ENCODE data around the gene TARS1. TPM values are rescaled to one million over a fixed set of nuclear protein-coding genes. Genes with fewer than 3 reads are reported as not detected.
"Not testable (repeated sequence)": the region's sequence is repeated elsewhere in the genome, so short reads cannot be mapped to it uniquely, and the experiment has no call there.

Gene TARS1
- total RNA-seq, 6 experiments from 2014 or later: 163 to 199 (median 179) TPM

DNA sequence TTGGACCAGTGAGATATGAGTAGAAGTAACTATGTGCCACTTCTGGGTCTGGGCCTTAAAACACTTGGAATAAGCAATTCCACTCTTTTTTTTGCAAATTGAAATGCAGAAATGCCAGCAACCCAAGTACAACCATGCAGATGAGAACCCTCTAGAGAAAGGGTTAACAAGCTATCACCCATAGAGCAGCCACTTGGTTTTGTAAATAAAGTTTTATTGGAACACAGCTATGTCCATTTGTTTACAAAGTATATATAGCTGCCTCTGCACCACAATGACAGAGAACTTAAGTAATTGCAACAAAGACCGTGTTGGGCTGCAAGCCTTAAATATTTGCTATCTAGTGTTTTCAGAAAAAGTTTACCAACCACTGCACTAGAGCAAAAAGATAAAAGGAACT is 9.8 kb upstream of the TARS1 start:
- Mint-ChIP-seq H3K4me3 (no peak overlapping the region), H3K9me3 (peaks cover 9% of the 10 kb centered on the region; the same call in 1 of the 2 replicates), H3K27ac (no peak overlapping the region), H3K36me3 (ENCODE audit: low read depth) (peaks cover 7% of the 10 kb centered on the region), H3K27me3 (ENCODE audit: insufficient read depth) (peaks cover 2% of the 10 kb centered on the region), H3K4me1 (ENCODE audit: low read depth) (peaks cover 24% of the 10 kb centered on the region)
- TF ChIP-seq, protein P1, sequence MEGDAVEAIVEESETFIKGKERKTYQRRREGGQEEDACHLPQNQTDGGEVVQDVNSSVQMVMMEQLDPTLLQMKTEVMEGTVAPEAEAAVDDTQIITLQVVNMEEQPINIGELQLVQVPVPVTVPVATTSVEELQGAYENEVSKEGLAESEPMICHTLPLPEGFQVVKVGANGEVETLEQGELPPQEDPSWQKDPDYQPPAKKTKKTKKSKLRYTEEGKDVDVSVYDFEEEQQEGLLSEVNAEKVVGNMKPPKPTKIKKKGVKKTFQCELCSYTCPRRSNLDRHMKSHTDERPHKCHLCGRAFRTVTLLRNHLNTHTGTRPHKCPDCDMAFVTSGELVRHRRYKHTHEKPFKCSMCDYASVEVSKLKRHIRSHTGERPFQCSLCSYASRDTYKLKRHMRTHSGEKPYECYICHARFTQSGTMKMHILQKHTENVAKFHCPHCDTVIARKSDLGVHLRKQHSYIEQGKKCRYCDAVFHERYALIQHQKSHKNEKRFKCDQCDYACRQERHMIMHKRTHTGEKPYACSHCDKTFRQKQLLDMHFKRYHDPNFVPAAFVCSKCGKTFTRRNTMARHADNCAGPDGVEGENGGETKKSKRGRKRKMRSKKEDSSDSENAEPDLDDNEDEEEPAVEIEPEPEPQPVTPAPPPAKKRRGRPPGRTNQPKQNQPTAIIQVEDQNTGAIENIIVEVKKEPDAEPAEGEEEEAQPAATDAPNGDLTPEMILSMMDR (IDR thresholded peaks at IDR 0.05): no peak
- DNase-seq: no peak

- DNase-seq: no peak
- Mint-ChIP-seq H3K4me1 (ENCODE audit: low read depth) (peaks cover 18% of the 10 kb centered on the region), H3K9me3 (peaks cover 9% of the 10 kb centered on the region; the same call in 1 of the 2 replicates), H3K27me3 (ENCODE audit: insufficient read depth) (peaks cover 2% of the 10 kb centered on the region), H3K4me3 (no peak overlapping the region), H3K36me3 (ENCODE audit: low read depth) (peaks cover 7% of the 10 kb centered on the region), H3K27ac (no peak overlapping the region)
- TF ChIP-seq, protein P1 (IDR thresholded peaks at IDR 0.05): no peak
Measured at GRCh38 chr5:33432656-33433055, 8.1 kb upstream of the TARS1 start.

DNA sequence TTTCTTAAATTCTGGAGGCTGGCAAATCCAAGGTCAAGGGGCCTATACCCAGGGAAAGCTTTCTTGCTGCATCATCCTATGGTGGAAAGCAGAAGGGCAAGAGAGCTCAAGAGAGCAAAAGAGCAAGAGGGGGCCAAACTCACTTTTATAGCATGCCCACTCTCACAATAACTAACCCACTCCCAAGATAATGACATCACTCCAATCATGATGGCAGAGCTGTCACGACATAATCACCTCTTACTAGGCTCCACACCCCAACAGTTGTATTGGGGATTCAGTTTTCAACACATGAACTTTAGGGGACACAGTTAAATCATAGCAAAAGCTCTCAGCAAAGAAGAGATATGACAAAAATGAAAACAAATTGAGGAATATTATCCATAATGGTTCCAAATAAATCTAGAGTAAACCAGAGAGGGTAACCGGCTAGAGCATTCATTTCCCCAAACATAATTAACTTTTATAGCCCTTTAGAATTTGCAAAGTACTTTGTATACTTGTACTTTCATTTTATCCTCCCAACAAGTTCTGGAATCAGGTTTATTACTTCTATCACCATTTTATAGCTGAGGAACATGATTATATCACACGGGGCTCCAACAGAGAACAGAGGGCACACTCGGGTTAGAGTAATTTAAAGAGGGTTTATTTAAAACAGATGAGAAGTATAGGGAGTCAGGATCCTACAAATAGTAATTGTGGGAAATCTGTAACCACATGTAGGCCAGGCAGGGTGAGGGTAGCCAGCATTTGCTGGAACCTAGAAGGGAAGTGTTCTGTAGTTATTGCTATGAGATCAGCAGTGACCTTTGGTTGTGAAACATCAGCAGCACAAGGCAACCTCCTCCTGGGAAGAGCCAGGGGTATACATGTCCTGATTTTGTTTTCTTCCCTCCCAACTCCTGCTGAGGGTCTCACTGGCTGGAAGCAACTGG is 7.2 kb upstream of the TARS1 start:
- Mint-ChIP-seq H3K27ac (peak overlapping the region; percentile 2; the same call in 1 of the 2 replicates), H3K9me3 (peaks cover 9% of the 10 kb centered on the region; the same call in 1 of the 2 replicates), H3K4me3 (no peak overlapping the region), H3K27me3 (ENCODE audit: insufficient read depth) (peaks cover 2% of the 10 kb centered on the region), H3K4me1 (ENCODE audit: low read depth) (peaks cover 18% of the 10 kb centered on the region), H3K36me3 (ENCODE audit: low read depth) (peaks cover 7% of the 10 kb centered on the region)
- DNase-seq: peak; percentile 3
- TF ChIP-seq, protein P1 (IDR thresholded peaks at IDR 0.05): no peak

DNA sequence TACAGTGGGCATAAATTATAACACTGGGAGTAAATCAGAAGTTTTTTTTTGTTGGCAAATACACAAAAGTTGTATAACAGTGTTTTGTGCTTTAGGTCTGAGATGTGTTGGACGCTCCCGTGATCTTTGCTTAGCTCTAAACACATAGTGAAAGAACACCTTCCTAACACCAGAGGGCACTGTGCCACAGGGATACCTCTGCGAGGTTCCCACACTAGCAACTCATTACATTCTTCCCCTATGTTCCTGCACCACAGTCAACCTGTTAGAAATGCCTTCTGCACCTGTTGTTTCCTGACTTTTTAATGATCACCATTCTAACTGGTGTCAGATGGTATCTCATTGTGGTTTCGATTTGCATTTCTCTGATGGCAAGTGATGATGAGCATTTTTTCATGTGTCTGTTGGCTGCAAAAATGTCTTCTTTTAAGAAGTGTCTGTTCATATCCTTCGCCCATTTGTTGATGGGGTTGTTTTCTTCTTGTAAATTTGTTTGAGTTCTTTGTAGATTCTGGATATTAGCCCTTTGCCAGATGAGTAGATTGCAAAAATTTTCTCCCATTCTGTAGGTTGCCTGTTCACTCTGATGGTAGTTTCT is 4.8 kb upstream of the TARS1 start:
- peak; percentile 60 for DNase-seq
- H3K27me3 Mint-ChIP-seq (ENCODE audit: insufficient read depth); H3K9me3 Mint-ChIP-seq; H3K36me3 Mint-ChIP-seq (ENCODE audit: low read depth); H3K4me3 Mint-ChIP-seq; H3K27ac Mint-ChIP-seq: not testable (repeated sequence)
- peaks cover 18% of the 10 kb centered on the region for H3K4me1 Mint-ChIP-seq (ENCODE audit: low read depth)
- TF ChIP-seq, protein P1 (IDR thresholded peaks at IDR 0.05): peak; percentile 89

DNA sequence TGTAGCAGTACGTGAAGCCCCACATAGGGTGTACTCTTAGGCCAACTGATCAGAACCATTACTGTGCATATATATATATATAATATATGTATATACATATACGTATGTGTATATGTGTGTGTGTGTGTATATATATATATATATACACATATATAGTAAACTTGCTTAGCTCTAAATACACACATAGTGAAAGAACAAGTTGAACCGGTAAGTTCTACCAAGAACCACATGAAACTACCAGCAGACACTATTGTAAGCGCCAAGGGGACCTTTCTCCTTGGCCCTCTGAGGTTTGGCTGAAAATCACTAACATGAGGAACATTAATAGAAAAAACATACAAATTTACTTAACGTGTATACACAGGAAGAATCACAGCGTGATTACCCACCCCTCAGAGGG is 1.8 kb upstream of the TARS1 start:
- H3K27me3 Mint-ChIP-seq (ENCODE audit: insufficient read depth): no peaks in the 10 kb centered on the region
- 0 out of 2 replicates have a peak overlapping the region, but pooled peaks have one; percentile 39 for H3K4me3 Mint-ChIP-seq
- no peak overlapping the region for H3K27ac Mint-ChIP-seq
- DNase-seq: no peak
- TF ChIP-seq, protein P1 (IDR thresholded peaks at IDR 0.05): no peak
- peaks cover 21% of the 10 kb centered on the region for H3K4me1 Mint-ChIP-seq (ENCODE audit: low read depth)
- peaks cover 8% of the 10 kb centered on the region for H3K36me3 Mint-ChIP-seq (ENCODE audit: low read depth)
- H3K9me3 Mint-ChIP-seq: no peaks in the 10 kb centered on the region

Measured in HFFc6 (cell line).